HEK293 (cell line): ENCODE results near the gene OMD.

Source experiments
- CTCF ChIA-PET: fragments of 350-600 bp; formaldehyde crosslinking; extraction: SDS; loops from one replicate; lab custom pipeline; 2021; ENCODE audit warnings: antibody characterized with exemption; lab: Yijun Ruan, JAX
- POLR2A ChIA-PET: fragments of 300-600 bp; formaldehyde crosslinking; extraction: SDS; loops from one replicate; lab custom pipeline; 2020; ENCODE audit warnings: antibody characterized with exemption, inconsistent platforms; lab: Yijun Ruan, JAX
- H3K27ac ChIP-seq: fragments of 200-500 bp; sonication (Bioruptor generic); 2 replicates; pipeline ENCODE4 v1.5.1; 2014; ENCODE audit warnings: low read depth, low read length, control low read depth, inconsistent platforms; ENCODE audit errors: extremely low read depth
- H3K36me3 ChIP-seq, 2 experiments: fragments of 200-500 bp in 1 of 2; sonication (Bioruptor generic) in 1 of 2; 1 replicate in 1 of 2; 2 replicates in 1 of 2; pipeline ENCODE4 v1.5.1; 2014 to 2017; ENCODE audit warnings: inconsistent platforms in 2 of 2, low read length in 2 of 2; ENCODE audit not compliant: control insufficient read depth in 2 of 2, insufficient read depth in 1 of 2
- H3K4me1 ChIP-seq: fragments of 200-500 bp; sonication (Bioruptor generic); 2 replicates; pipeline ENCODE4 v1.5.1; 2014; ENCODE audit warnings: mild to moderate bottlenecking, low read length, inconsistent platforms; ENCODE audit not compliant: control insufficient read depth, insufficient read depth
- H3K4me3 ChIP-seq: 2 replicates; pipeline ENCODE4 v1.5.1; 2011; ENCODE audit warnings: low read depth, mild to moderate bottlenecking, control low read depth, low read length, moderate library complexity
- H3K9me3 ChIP-seq: fragments of 200-500 bp; sonication (Bioruptor generic); 2 replicates; pipeline ENCODE4 v1.5.1; 2014; ENCODE audit warnings: low read depth, low read length, inconsistent platforms; ENCODE audit not compliant: control insufficient read depth, insufficient read depth
- SP2 ChIP-seq: fragments of 450-650 bp; formaldehyde crosslinking; IDR thresholded peaks from 2 replicates; pipeline ENCODE4 v1.5.1; 2016; ENCODE audit warnings: missing biosample characterization, missing genetic modification characterization
- ZBTB1 ChIP-seq: fragments of 450-650 bp; formaldehyde crosslinking; IDR thresholded peaks from 2 replicates; pipeline ENCODE4 v1.5.1; 2016; ENCODE audit warnings: missing biosample characterization, missing genetic modification characterization
- ZBTB21 ChIP-seq: fragments of 450-650 bp; formaldehyde crosslinking; IDR thresholded peaks from 2 replicates; pipeline ENCODE4 v1.5.1; 2017; ENCODE audit warnings: missing biosample characterization, missing genetic modification characterization
- ZNF10 ChIP-seq: fragments of 450-650 bp; formaldehyde crosslinking; IDR thresholded peaks from 2 replicates; pipeline ENCODE4 v1.5.1; 2017; ENCODE audit warnings: missing biosample characterization, missing genetic modification characterization
- ZNF121 ChIP-seq: fragments of 450-650 bp; formaldehyde crosslinking; IDR thresholded peaks from 2 replicates; pipeline ENCODE4 v1.5.1; 2016; ENCODE audit warnings: missing biosample characterization, missing genetic modification characterization
- ZNF157 ChIP-seq: fragments of 450-650 bp; formaldehyde crosslinking; IDR thresholded peaks from 2 replicates; pipeline ENCODE4 v1.5.1; 2016; ENCODE audit warnings: missing biosample characterization, missing genetic modification characterization
- ZNF174 ChIP-seq: fragments of 450-650 bp; formaldehyde crosslinking; IDR thresholded peaks from 2 replicates; pipeline ENCODE4 v1.5.0; 2017; ENCODE audit warnings: missing biosample characterization, mild to moderate bottlenecking, missing genetic modification characterization
- ZNF221 ChIP-seq: fragments of 450-650 bp; formaldehyde crosslinking; IDR thresholded peaks from 2 replicates; pipeline ENCODE4 v1.5.1; 2017; ENCODE audit warnings: missing biosample characterization, missing genetic modification characterization, borderline replicate concordance
- ZNF302 ChIP-seq: fragments of 450-650 bp; formaldehyde crosslinking; IDR thresholded peaks from 2 replicates; pipeline ENCODE4 v1.5.1; 2016; ENCODE audit warnings: missing biosample characterization, missing genetic modification characterization, low read depth
- ZNF391 ChIP-seq: fragments of 450-650 bp; formaldehyde crosslinking; IDR thresholded peaks from 2 replicates; pipeline ENCODE4 v1.5.1; 2016; ENCODE audit warnings: low read depth, missing biosample characterization, missing genetic modification characterization, borderline replicate concordance
- ZNF433 ChIP-seq: fragments of 450-650 bp; formaldehyde crosslinking; IDR thresholded peaks from 2 replicates; pipeline ENCODE4 v1.5.1; 2016; ENCODE audit warnings: missing biosample characterization, missing genetic modification characterization, low read depth
- ZNF513 ChIP-seq: fragments of 450-650 bp; IDR thresholded peaks from 2 replicates; pipeline ENCODE4 v1.5.1; 2018; ENCODE audit warnings: missing biosample characterization, missing genetic modification characterization
- ZNF518A ChIP-seq: fragments of 450-650 bp; formaldehyde crosslinking; conservative IDR thresholded peaks from 2 replicates; pipeline ENCODE4 v1.5.1; 2016; ENCODE audit warnings: low read depth, missing biosample characterization, missing genetic modification characterization
- ZNF658 ChIP-seq: fragments of 450-650 bp; formaldehyde crosslinking; IDR thresholded peaks from 2 replicates; pipeline ENCODE4; 2016; ENCODE audit warnings: missing biosample characterization, missing genetic modification characterization
- ZNF791 ChIP-seq: fragments of 450-650 bp; formaldehyde crosslinking; IDR thresholded peaks from 2 replicates; pipeline ENCODE4 v1.5.1; 2016; ENCODE audit warnings: missing biosample characterization, missing genetic modification characterization
- ZSCAN23 ChIP-seq: fragments of 450-650 bp; formaldehyde crosslinking; IDR thresholded peaks from 2 replicates; pipeline ENCODE4 v1.5.1; 2016; ENCODE audit warnings: missing biosample characterization, missing genetic modification characterization
- TF ChIP-seq, protein P1 (sequence below): fragments of 450-650 bp; formaldehyde crosslinking; IDR thresholded peaks from 2 replicates; pipeline ENCODE4 v1.5.1; 2016; ENCODE audit warnings: missing biosample characterization, missing genetic modification characterization
- TF ChIP-seq, protein P2 (sequence below): fragments of 450-650 bp; formaldehyde crosslinking; IDR thresholded peaks from 2 replicates; pipeline ENCODE4 v1.5.1; 2016; ENCODE audit warnings: missing biosample characterization, missing genetic modification characterization

OMD gene, protein sequence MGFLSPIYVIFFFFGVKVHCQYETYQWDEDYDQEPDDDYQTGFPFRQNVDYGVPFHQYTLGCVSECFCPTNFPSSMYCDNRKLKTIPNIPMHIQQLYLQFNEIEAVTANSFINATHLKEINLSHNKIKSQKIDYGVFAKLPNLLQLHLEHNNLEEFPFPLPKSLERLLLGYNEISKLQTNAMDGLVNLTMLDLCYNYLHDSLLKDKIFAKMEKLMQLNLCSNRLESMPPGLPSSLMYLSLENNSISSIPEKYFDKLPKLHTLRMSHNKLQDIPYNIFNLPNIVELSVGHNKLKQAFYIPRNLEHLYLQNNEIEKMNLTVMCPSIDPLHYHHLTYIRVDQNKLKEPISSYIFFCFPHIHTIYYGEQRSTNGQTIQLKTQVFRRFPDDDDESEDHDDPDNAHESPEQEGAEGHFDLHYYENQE

GRCh38 chr9:92424340-92424739, at the start of gene OMD:
TSS of gene OMD (minus strand) at chr9:92424471. CDS start at chr9:92417558, 6,913 bp downstream.
- H3K9me3 ChIP-seq: no peaks in the 10 kb centered on the region
- H3K36me3 ChIP-seq: no peaks in the 10 kb centered on the region
- ChIA-PET POLR2A (no interaction called here), CTCF (no interaction called here)
- no peaks in the 10 kb centered on the region for H3K4me1 ChIP-seq
- TF ChIP-seq ZNF174 (tag by site-specific recombination) (no peak), ZNF518A (tag by site-specific recombination) (no peak), ZNF791 (no peak), ZNF302 (tag by site-specific recombination) (no peak), ZNF221 (tag by site-specific recombination) (no peak), ZNF157 (no peak), ZNF513 (tag by site-specific recombination) (no peak), ZBTB21 (tag by site-specific recombination) (no peak)
- TF ChIP-seq, protein P1, sequence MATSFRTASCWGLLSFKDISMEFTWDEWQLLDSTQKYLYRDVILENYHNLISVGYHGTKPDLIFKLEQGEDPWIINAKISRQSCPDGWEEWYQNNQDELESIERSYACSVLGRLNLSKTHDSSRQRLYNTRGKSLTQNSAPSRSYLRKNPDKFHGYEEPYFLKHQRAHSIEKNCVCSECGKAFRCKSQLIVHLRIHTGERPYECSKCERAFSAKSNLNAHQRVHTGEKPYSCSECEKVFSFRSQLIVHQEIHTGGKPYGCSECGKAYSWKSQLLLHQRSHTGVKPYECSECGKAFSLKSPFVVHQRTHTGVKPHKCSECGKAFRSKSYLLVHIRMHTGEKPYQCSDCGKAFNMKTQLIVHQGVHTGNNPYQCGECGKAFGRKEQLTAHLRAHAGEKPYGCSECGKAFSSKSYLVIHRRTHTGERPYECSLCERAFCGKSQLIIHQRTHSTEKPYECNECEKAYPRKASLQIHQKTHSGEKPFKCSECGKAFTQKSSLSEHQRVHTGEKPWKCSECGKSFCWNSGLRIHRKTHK (tag by site-specific recombination): no peak
- no peak within 1 kb of the TSS for H3K4me3 ChIP-seq
- no peak within 1 kb of the TSS for H3K27ac ChIP-seq

GRCh38 chr9:92468206-92468605, 43.9 kb upstream of the OMD start:
- no peak overlapping the region for H3K27ac ChIP-seq
- POLR2A ChIA-PET: no interaction called here

GRCh38 chr9:92467511-92467910, 43.2 kb upstream of the OMD start:
- POLR2A ChIA-PET: no interaction called here
- CTCF ChIA-PET: interaction anchor here (0.6 to 1.5 kb wide), 2 partner anchors 12 to 25 kb away, joined by 3 to 4 read pairs; no protein-coding TSS in a partner anchor
- Histone ChIP-seq H3K27ac (no peak overlapping the region), H3K9me3 (no peaks in the 10 kb centered on the region), H3K36me3 (no peaks in the 10 kb centered on the region), H3K4me3 (no peak overlapping the region), H3K4me1 (no peaks in the 10 kb centered on the region)
- no peak for TF ChIP-seq ZNF10 (tag by site-specific recombination)
- TF ChIP-seq ZNF391 (tag by site-specific recombination): no peak
- TF ChIP-seq ZNF433 (tag by site-specific recombination): no peak
- TF ChIP-seq ZNF658: no peak
- no peak for TF ChIP-seq SP2 (tag by site-specific recombination)
- TF ChIP-seq, protein P2, sequence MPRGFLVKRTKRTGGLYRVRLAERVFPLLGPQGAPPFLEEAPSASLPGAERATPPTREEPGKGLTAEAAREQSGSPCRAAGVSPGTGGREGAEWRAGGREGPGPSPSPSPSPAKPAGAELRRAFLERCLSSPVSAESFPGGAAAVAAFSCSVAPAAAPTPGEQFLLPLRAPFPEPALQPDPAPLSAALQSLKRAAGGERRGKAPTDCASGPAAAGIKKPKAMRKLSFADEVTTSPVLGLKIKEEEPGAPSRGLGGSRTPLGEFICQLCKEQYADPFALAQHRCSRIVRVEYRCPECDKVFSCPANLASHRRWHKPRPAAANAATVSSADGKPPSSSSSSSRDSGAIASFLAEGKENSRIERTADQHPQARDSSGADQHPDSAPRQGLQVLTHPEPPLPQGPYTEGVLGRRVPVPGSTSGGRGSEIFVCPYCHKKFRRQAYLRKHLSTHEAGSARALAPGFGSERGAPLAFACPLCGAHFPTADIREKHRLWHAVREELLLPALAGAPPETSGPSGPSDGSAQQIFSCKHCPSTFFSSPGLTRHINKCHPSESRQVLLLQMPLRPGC (tag by site-specific recombination): no peak
- no peak for TF ChIP-seq ZSCAN23 (tag by site-specific recombination)
- no peak for TF ChIP-seq ZBTB1 (tag by site-specific recombination)

More at GRCh38 chr9:92468206-92468605, 43.9 kb upstream of the OMD start:
- H3K36me3 ChIP-seq: no peaks in the 10 kb centered on the region
- H3K4me3 ChIP-seq: no peak overlapping the region
- no peaks in the 10 kb centered on the region for H3K9me3 ChIP-seq
- H3K4me1 ChIP-seq: no peaks in the 10 kb centered on the region
- no peak for TF ChIP-seq ZNF121 (tag by site-specific recombination)
- CTCF ChIA-PET: interaction anchor here (0.7 kb wide), 1 partner anchor 166 kb away, joined by 3 read pairs; no protein-coding TSS in a partner anchor
